Suppressor macrophage treated with lipopolysaccharide for 1 hour (primary cell): ENCODE results near the gene HOXD10.

ENCODE experiments used
- DNase-seq, 3 donors: peaks; one replicate each; pipeline ENCODE4 v3.0.0-alpha.2; 2020 to 2022

Gene HOXD10

GRCh38 chr2:176123411-176124109, 7.0 kb downstream of the HOXD10 start:
- DNase-seq = no peak

- no peak for DNase-seq
Observed at GRCh38 chr2:176124110-176124946, 7.8 kb downstream of the HOXD10 start.

GRCh38 chr2:176124947-176125771, 8.6 kb downstream of the HOXD10 start:
- DNase-seq = no peak

GRCh38 chr2:176125772-176126054, 9.1 kb downstream of the HOXD10 start:
- DNase-seq = no peak

- DNase-seq = peak; percentile 80 to 87 (median 86)
Observed at GRCh38 chr2:176126929-176127773, 10.6 kb downstream of the HOXD10 start.

GRCh38 chr2:176127774-176128072, 11.1 kb downstream of the HOXD10 start:
- DNase-seq = no peak

GRCh38 chr2:176128172-176128981, 11.8 kb downstream of the HOXD10 start:
- no peak for DNase-seq

GRCh38 chr2:176128982-176129796, 12.6 kb downstream of the HOXD10 start, which contains the start of gene HOXD8:
Gene HOXD8 (plus strand): TSS chr2:176129705. CDS start chr2:176130367, 662 bp downstream.
- DNase-seq = peak; percentile 41 to 69 (median 49)

- no peak for DNase-seq
Observed at GRCh38 chr2:176129813-176130146, 13.2 kb downstream of the HOXD10 start.

- peak in 2 of 3 donors; percentile 49 to 59 for DNase-seq
Observed at GRCh38 chr2:176130147-176130956, 13.8 kb downstream of the HOXD10 start.

GRCh38 chr2:176130957-176131847, 14.6 kb downstream of the HOXD10 start:
- DNase-seq = no peak

GRCh38 chr2:176131848-176132158, 15.2 kb downstream of the HOXD10 start:
- no peak for DNase-seq

- peak; percentile 38 to 49 (median 45) for DNase-seq
Observed at GRCh38 chr2:176132205-176133171, 15.9 kb downstream of the HOXD10 start.

- DNase-seq = no peak
Observed at GRCh38 chr2:176133389-176133788, 16.8 kb downstream of the HOXD10 start.

- no peak for DNase-seq
Observed at GRCh38 chr2:176134035-176134434, 17.5 kb downstream of the HOXD10 start.

GRCh38 chr2:176135035-176135440, 18.5 kb downstream of the HOXD10 start:
- no peak for DNase-seq

- DNase-seq = peak in 1 of 3 donors; percentile 32
Observed at GRCh38 chr2:176136374-176137251, 20.0 kb downstream of the HOXD10 start.
